Activated CD4-positive, CD25-positive, alpha-beta regulatory T cell treated with anti-CD3 and anti-CD28 coated beads, Interleukin-2, amount 50 U/mL, for 24 hours (primary cell): ENCODE data around the gene ALDH1L2.
"Not testable (repeated sequence)": the region's sequence is repeated elsewhere in the genome, so short reads cannot be mapped to it uniquely, and the experiment has no call there.

Experiments used
- ATAC-seq, 2 donors: fragments of 150-1000 bp; cut with Tn5 transposase; one replicate each; pipeline ENCODE4 v1.10.0; 2021; ENCODE audit warnings: mild to moderate bottlenecking in 1 of 2, moderate library complexity in 1 of 2

Gene ALDH1L2

GRCh38 chr12:105030820-105031807, 53.1 kb downstream of the ALDH1L2 start:
- peak; percentile 39 to 78 for ATAC-seq

- no peak for ATAC-seq
Observed at GRCh38 chr12:105026411-105026810, 57.8 kb downstream of the ALDH1L2 start.

GRCh38 chr12:105025890-105026289, 58.4 kb downstream of the ALDH1L2 start:
- ATAC-seq, result no peak

GRCh38 chr12:105024928-105025327, 59.3 kb downstream of the ALDH1L2 start:
- ATAC-seq, result no peak

- no peak for ATAC-seq
Observed at GRCh38 chr12:105020241-105020962, 63.9 kb downstream of the ALDH1L2 start.

GRCh38 chr12:105018776-105019175, 65.5 kb downstream of the ALDH1L2 start:
- ATAC-seq, result no peak

GRCh38 chr12:105018012-105018411, 66.2 kb downstream of the ALDH1L2 start:
- ATAC-seq, result peak; percentile 36 to 38

GRCh38 chr12:105015543-105015942, 68.7 kb downstream of the ALDH1L2 start:
- ATAC-seq, result no peak

GRCh38 chr12:105014603-105015002, 69.7 kb downstream of the ALDH1L2 start:
- no peak for ATAC-seq

- no peak for ATAC-seq
Observed at GRCh38 chr12:105013892-105014291, 70.4 kb downstream of the ALDH1L2 start.

GRCh38 chr12:105001476-105001875, 82.8 kb downstream of the ALDH1L2 start:
- no peak for ATAC-seq

GRCh38 chr12:104999347-104999685, 84.9 kb downstream of the ALDH1L2 start:
- no peak for ATAC-seq

GRCh38 chr12:104998423-104999346, 85.6 kb downstream of the ALDH1L2 start:
- no peak for ATAC-seq

- no peak for ATAC-seq
Observed at GRCh38 chr12:104997541-104997940, 86.7 kb downstream of the ALDH1L2 start.

- ATAC-seq, result no peak
Observed at GRCh38 chr12:104994336-104994735, 89.9 kb downstream of the ALDH1L2 start.

GRCh38 chr12:104991565-104992128, 92.6 kb downstream of the ALDH1L2 start:
- no peak for ATAC-seq

- ATAC-seq, result no peak
Observed at GRCh38 chr12:104990950-104991349, 93.3 kb downstream of the ALDH1L2 start.

- ATAC-seq, result peak; percentile 98 to 99
Observed at GRCh38 chr12:104986022-104986941, 98.0 kb downstream of the ALDH1L2 start, which contains the start of gene NOPCHAP1. Gene NOPCHAP1 (plus strand): TSS chr12:104986316. CDS start chr12:104986353, 37 bp downstream.

GRCh38 chr12:104985206-104985605, 99.1 kb downstream of the ALDH1L2 start:
- no peak for ATAC-seq

- ATAC-seq, result not testable (repeated sequence)
Observed at GRCh38 chr12:104977688-104978087, 106.6 kb downstream of the ALDH1L2 start.

GRCh38 chr12:104976703-104977102, 107.6 kb downstream of the ALDH1L2 start:
- ATAC-seq, result no peak
